ENCODE measurements around the gene PRDX1. TPM values are rescaled to one million over a fixed set of nuclear protein-coding genes. Genes with fewer than 3 reads are reported as not detected.

The PRDX1 gene
- total and polyA plus RNA-seq, 2 of the 13 experiments (the other 11 are each of a cell fraction or from before 2014, with no cell fraction given): 761 to 1,898 TPM

DNA sequence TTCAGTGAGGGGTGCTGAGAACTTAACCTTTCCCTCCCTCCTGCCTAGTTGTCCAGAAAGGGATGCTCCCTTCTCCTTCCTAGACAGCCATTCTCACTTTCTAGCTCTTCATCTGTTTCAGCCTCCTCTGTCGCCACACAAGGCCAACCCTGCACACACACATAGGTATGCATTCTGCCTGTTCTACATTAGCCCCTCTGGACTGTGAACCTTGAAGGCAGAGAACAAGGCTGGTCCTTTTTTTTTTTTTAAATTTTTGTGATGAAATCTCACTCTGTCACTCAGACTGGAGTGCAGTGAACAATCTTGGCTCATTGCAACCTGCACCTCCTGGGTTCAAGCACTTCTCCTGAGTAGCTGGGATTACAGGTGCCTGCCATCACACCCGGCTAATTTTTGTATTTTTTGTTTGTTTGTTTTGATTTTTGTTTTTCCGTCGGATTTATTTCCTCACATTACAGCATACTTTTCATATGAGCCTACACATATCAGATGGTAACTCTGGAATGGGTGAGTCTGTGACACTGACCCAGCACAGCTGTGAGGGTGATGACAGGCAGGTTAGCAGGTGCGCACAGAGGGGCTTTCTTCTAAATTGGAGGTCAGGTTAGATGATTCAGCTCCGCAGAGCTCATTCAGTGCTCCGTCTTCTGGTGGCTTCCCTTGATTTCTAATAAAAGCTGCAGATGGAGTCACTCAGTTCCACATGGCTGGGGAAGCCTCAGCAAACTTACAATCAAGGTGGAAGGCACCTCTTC, 24.0 kb upstream of the PRDX1 start (continued):
- TF ChIP-seq ZBTB3 (CRISPR knock-in tag; IDR thresholded peaks at IDR 0.05; ENCODE audit: borderline replicate concordance, low read depth) (no peak), ZKSCAN1 (IDR thresholded peaks at IDR 0.05; ENCODE audit: low read length) (no peak), HES4 (CRISPR knock-in tag; IDR thresholded peaks at IDR 0.05; ENCODE audit: borderline replicate concordance) (no peak), HNF4G (IDR thresholded peaks at IDR 0.05; ENCODE audit: borderline replicate concordance, low read depth, low read length) (peak; percentile 89), HNF4G (CRISPR knock-in tag; IDR thresholded peaks at IDR 0.05; ENCODE audit: borderline replicate concordance, low read depth) (no peak), ZNF501 (CRISPR knock-in tag; IDR thresholded peaks at IDR 0.05) (peak; percentile 47; the same call in 1 of the 2 replicates), FLYWCH1 (CRISPR knock-in tag; IDR thresholded peaks at IDR 0.05) (no peak), PHF21A (CRISPR knock-in tag; IDR thresholded peaks at IDR 0.05) (peak; percentile 76; the same call in 1 of the 2 replicates), MYC (CRISPR knock-in tag; IDR thresholded peaks at IDR 0.05; ENCODE audit: borderline replicate concordance) (no peak), JDP2 (CRISPR knock-in tag; IDR thresholded peaks at IDR 0.05; ENCODE audit: borderline replicate concordance) (no peak), MBNL3 (CRISPR knock-in tag; conservative IDR thresholded peaks at IDR 0.05) (no peak), KAT2B (IDR thresholded peaks at IDR 0.05; ENCODE audit: borderline replicate concordance, low read depth, low read length) (no peak), GTF3A (CRISPR knock-in tag; conservative IDR thresholded peaks at IDR 0.05) (no peak), SALL1 (CRISPR knock-in tag; IDR thresholded peaks at IDR 0.05) (peak; percentile 67), MEF2D (CRISPR knock-in tag; IDR thresholded peaks at IDR 0.05) (peak; percentile 41; the same call in 1 of the 2 replicates), ATF7-NPFF (CRISPR knock-in tag; IDR thresholded peaks at IDR 0.05; ENCODE audit: low read depth) (no peak), MEIS2 (CRISPR knock-in tag; IDR thresholded peaks at IDR 0.05) (0 out of 2 replicates have a peak, but pooled peaks have one; percentile 39), HMG20A (CRISPR knock-in tag; IDR thresholded peaks at IDR 0.05; ENCODE audit: borderline replicate concordance) (no peak), NR2F2 (IDR thresholded peaks at IDR 0.05; ENCODE audit: borderline replicate concordance, low read depth) (0 out of 2 replicates have a peak, but pooled peaks have one; percentile 19), SP4 (CRISPR knock-in tag; IDR thresholded peaks at IDR 0.05) (no peak), POLR2A (IDR thresholded peaks at IDR 0.05; ENCODE audit: insufficient read depth in 1 of 2, low read depth in 2 of 2, low read length in 2 of 2) (peak in 1 of 2 experiments; percentile 45; a peak in 1 of 4 replicates)
- TF ChIP-seq, protein P1, sequence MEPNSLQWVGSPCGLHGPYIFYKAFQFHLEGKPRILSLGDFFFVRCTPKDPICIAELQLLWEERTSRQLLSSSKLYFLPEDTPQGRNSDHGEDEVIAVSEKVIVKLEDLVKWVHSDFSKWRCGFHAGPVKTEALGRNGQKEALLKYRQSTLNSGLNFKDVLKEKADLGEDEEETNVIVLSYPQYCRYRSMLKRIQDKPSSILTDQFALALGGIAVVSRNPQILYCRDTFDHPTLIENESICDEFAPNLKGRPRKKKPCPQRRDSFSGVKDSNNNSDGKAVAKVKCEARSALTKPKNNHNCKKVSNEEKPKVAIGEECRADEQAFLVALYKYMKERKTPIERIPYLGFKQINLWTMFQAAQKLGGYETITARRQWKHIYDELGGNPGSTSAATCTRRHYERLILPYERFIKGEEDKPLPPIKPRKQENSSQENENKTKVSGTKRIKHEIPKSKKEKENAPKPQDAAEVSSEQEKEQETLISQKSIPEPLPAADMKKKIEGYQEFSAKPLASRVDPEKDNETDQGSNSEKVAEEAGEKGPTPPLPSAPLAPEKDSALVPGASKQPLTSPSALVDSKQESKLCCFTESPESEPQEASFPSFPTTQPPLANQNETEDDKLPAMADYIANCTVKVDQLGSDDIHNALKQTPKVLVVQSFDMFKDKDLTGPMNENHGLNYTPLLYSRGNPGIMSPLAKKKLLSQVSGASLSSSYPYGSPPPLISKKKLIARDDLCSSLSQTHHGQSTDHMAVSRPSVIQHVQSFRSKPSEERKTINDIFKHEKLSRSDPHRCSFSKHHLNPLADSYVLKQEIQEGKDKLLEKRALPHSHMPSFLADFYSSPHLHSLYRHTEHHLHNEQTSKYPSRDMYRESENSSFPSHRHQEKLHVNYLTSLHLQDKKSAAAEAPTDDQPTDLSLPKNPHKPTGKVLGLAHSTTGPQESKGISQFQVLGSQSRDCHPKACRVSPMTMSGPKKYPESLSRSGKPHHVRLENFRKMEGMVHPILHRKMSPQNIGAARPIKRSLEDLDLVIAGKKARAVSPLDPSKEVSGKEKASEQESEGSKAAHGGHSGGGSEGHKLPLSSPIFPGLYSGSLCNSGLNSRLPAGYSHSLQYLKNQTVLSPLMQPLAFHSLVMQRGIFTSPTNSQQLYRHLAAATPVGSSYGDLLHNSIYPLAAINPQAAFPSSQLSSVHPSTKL (CRISPR knock-in tag; IDR thresholded peaks at IDR 0.05): no peak
- TF ChIP-seq, protein P2, sequence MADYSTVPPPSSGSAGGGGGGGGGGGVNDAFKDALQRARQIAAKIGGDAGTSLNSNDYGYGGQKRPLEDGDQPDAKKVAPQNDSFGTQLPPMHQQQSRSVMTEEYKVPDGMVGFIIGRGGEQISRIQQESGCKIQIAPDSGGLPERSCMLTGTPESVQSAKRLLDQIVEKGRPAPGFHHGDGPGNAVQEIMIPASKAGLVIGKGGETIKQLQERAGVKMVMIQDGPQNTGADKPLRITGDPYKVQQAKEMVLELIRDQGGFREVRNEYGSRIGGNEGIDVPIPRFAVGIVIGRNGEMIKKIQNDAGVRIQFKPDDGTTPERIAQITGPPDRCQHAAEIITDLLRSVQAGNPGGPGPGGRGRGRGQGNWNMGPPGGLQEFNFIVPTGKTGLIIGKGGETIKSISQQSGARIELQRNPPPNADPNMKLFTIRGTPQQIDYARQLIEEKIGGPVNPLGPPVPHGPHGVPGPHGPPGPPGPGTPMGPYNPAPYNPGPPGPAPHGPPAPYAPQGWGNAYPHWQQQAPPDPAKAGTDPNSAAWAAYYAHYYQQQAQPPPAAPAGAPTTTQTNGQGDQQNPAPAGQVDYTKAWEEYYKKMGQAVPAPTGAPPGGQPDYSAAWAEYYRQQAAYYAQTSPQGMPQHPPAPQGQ (CRISPR knock-in tag; IDR thresholded peaks at IDR 0.05; ENCODE audit: borderline replicate concordance): no peak
- TF ChIP-seq, protein P3, sequence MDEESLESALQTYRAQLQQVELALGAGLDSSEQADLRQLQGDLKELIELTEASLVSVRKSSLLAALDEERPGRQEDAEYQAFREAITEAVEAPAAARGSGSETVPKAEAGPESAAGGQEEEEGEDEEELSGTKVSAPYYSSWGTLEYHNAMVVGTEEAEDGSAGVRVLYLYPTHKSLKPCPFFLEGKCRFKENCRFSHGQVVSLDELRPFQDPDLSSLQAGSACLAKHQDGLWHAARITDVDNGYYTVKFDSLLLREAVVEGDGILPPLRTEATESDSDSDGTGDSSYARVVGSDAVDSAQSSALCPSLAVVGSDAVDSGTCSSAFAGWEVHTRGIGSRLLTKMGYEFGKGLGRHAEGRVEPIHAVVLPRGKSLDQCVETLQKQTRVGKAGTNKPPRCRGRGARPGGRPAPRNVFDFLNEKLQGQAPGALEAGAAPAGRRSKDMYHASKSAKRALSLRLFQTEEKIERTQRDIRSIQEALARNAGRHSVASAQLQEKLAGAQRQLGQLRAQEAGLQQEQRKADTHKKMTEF (CRISPR knock-in tag; IDR thresholded peaks at IDR 0.05): peak; percentile 50; the same call in 1 of the 2 replicates

All from HepG2 (cell line).